SK-N-SH treated with all-trans-retinoic acid at 6 μM for 48 hours (cell line): ENCODE results near the gene DPYSL3.
A peak's percentile ranks its signal among the peaks of the same experiment; 100 is the strongest.

Experiments used
- ATAC-seq: fragments of 200-7000 bp; cut with Tn5 transposase; 3 replicates; pipeline ENCODE4 v1.9.1; 2020; ENCODE audit warnings: mild to moderate bottlenecking, moderate library complexity
- ARNTL ChIP-seq: fragments of 450-650 bp; formaldehyde crosslinking; IDR thresholded peaks from 2 replicates; pipeline ENCODE4 v1.5.0; 2020; ENCODE audit warnings: low read depth, mild to moderate bottlenecking, moderate library complexity, borderline replicate concordance
- BACH2 ChIP-seq: fragments of 250-450 bp; sonication (Bioruptor Pico); IDR thresholded peaks from 2 replicates; pipeline ENCODE4 v1.9.0; 2021; ENCODE audit warnings: mild to moderate bottlenecking, borderline replicate concordance
- CREB5 ChIP-seq: fragments of 250-450 bp; sonication (Bioruptor Pico); IDR thresholded peaks from 2 replicates; pipeline ENCODE4 v1.5.1; 2020; ENCODE audit warnings: low read depth, mild to moderate bottlenecking, moderate library complexity
- CSDC2 ChIP-seq: fragments of 250-450 bp; sonication (Bioruptor Pico); IDR thresholded peaks from 2 replicates; pipeline ENCODE4 v1.5.0; 2020; ENCODE audit warnings: mild to moderate bottlenecking, moderate library complexity
- CSRNP3 ChIP-seq: fragments of 250-450 bp; sonication (Bioruptor Pico); IDR thresholded peaks from 2 replicates; pipeline ENCODE4 v1.5.1; 2021; ENCODE audit warnings: mild to moderate bottlenecking, moderate library complexity
- ESRRG ChIP-seq: fragments of 250-450 bp; sonication (Bioruptor Pico); IDR thresholded peaks from 2 replicates; pipeline ENCODE4 v1.6.1; 2021; ENCODE audit warnings: mild to moderate bottlenecking
- GLIS3 ChIP-seq: fragments of 250-450 bp; sonication (Bioruptor Pico); IDR thresholded peaks from 2 replicates; pipeline ENCODE4 v1.5.0; 2020; ENCODE audit warnings: mild to moderate bottlenecking, moderate library complexity
- ISL1 ChIP-seq: fragments of 250-450 bp; sonication (Bioruptor Pico); IDR thresholded peaks from 2 replicates; pipeline ENCODE4 v2.1.2; 2022; ENCODE audit warnings: mild to moderate bottlenecking, moderate library complexity
- OSR1 ChIP-seq: fragments of 250-450 bp; sonication (Bioruptor Pico); IDR thresholded peaks from 2 replicates; pipeline ENCODE4 v1.8.0; 2022; ENCODE audit warnings: moderate library complexity, mild to moderate bottlenecking, inconsistent platforms
- PATZ1 ChIP-seq: fragments of 250-450 bp; sonication (Bioruptor Pico); IDR thresholded peaks from 2 replicates; pipeline ENCODE4 v1.8.0; 2020; ENCODE audit warnings: mild to moderate bottlenecking, moderate library complexity, borderline replicate concordance
- POU6F1 ChIP-seq: fragments of 250-450 bp; sonication (Bioruptor Pico); IDR thresholded peaks from 2 replicates; pipeline ENCODE4 v1.8.0; 2021; ENCODE audit warnings: low read depth, mild to moderate bottlenecking, moderate library complexity, borderline replicate concordance
- PPARA ChIP-seq: fragments of 250-450 bp; sonication (Bioruptor Pico); IDR thresholded peaks from 2 replicates; pipeline ENCODE4 v1.5.0; 2020; ENCODE audit warnings: mild to moderate bottlenecking, borderline replicate concordance
- RARB ChIP-seq: fragments of 250-450 bp; sonication (Bioruptor Pico); IDR thresholded peaks from 2 replicates; pipeline ENCODE4 v1.8.0; 2021; ENCODE audit warnings: mild to moderate bottlenecking, moderate library complexity
- SNAI2 ChIP-seq: fragments of 250-450 bp; sonication (Bioruptor Pico); IDR thresholded peaks from 2 replicates; pipeline ENCODE4 v1.5.0; 2020; ENCODE audit warnings: mild to moderate bottlenecking, moderate library complexity
- TCF4 ChIP-seq: fragments of 250-450 bp; sonication (Bioruptor Pico); IDR thresholded peaks from 2 replicates; pipeline ENCODE4 v1.8.0; 2021; ENCODE audit warnings: mild to moderate bottlenecking, moderate library complexity, borderline replicate concordance
- TOX ChIP-seq: fragments of 250-450 bp; sonication (Bioruptor Pico); IDR thresholded peaks from 2 replicates; pipeline ENCODE4 v1.8.0; 2021; ENCODE audit warnings: mild to moderate bottlenecking, moderate library complexity, borderline replicate concordance
- TSHZ2 ChIP-seq: fragments of 250-450 bp; sonication (Bioruptor Pico); IDR thresholded peaks from 2 replicates; pipeline ENCODE4 v1.5.0; 2020; ENCODE audit warnings: mild to moderate bottlenecking, moderate library complexity
- ZC3H10 ChIP-seq: fragments of 250-450 bp; sonication (Bioruptor Pico); IDR thresholded peaks from 2 replicates; pipeline ENCODE4 v1.5.1; 2021; ENCODE audit warnings: mild to moderate bottlenecking, moderate library complexity
- ZFP3 ChIP-seq: fragments of 250-450 bp; sonication (Bioruptor Pico); IDR thresholded peaks from 2 replicates; pipeline ENCODE4 v1.5.0; 2020; ENCODE audit warnings: mild to moderate bottlenecking, moderate library complexity
- ZFP30 ChIP-seq: fragments of 450-650 bp; formaldehyde crosslinking; IDR thresholded peaks from 2 replicates; pipeline ENCODE4 v1.5.0; 2022; ENCODE audit warnings: mild to moderate bottlenecking, moderate library complexity
- ZNF565 ChIP-seq: fragments of 450-650 bp; formaldehyde crosslinking; conservative IDR thresholded peaks from 2 replicates; pipeline ENCODE4 v1.5.0; 2020; ENCODE audit warnings: low read depth, mild to moderate bottlenecking, moderate library complexity
- ZNF70 ChIP-seq: fragments of 450-650 bp; formaldehyde crosslinking; IDR thresholded peaks from 2 replicates; pipeline ENCODE4 v1.5.0; 2020; ENCODE audit warnings: mild to moderate bottlenecking, moderate library complexity
- ZNF8 ChIP-seq: fragments of 450-650 bp; formaldehyde crosslinking; IDR thresholded peaks from 2 replicates; pipeline ENCODE4 v1.5.0; 2020; ENCODE audit warnings: mild to moderate bottlenecking, moderate library complexity

DPYSL3 gene

GRCh38 chr5:147441191-147441695 is 68.6 kb downstream of the DPYSL3 start:
- no peak for ATAC-seq
- TF ChIP-seq GLIS3 (CRISPR knock-in tag) (no peak), RARB (CRISPR knock-in tag) (no peak), CSRNP3 (no peak), ISL1 (CRISPR knock-in tag) (no peak), BACH2 (CRISPR knock-in tag) (no peak), TCF4 (CRISPR knock-in tag) (no peak), CSDC2 (no peak), CREB5 (CRISPR knock-in tag) (no peak), SNAI2 (CRISPR knock-in tag) (no peak), ZNF565 (CRISPR knock-in tag) (no peak), ZNF70 (CRISPR knock-in tag) (no peak), TSHZ2 (CRISPR knock-in tag) (no peak), ZFP3 (CRISPR knock-in tag) (no peak), ARNTL (CRISPR knock-in tag) (no peak), ZNF8 (no peak), PPARA (CRISPR knock-in tag) (no peak), ESRRG (CRISPR knock-in tag) (no peak), OSR1 (CRISPR knock-in tag) (no peak), PATZ1 (CRISPR knock-in tag) (no peak)
- TF ChIP-seq, all 23 proteins: peak for 0

- TF ChIP-seq RARB (CRISPR knock-in tag) (no peak), ARNTL (CRISPR knock-in tag) (no peak), PATZ1 (CRISPR knock-in tag) (no peak), ZNF565 (CRISPR knock-in tag) (no peak), CREB5 (CRISPR knock-in tag) (no peak), POU6F1 (no peak), TSHZ2 (CRISPR knock-in tag) (no peak), OSR1 (CRISPR knock-in tag) (no peak), TCF4 (CRISPR knock-in tag) (no peak), SNAI2 (CRISPR knock-in tag) (no peak), CSDC2 (no peak), TOX (CRISPR knock-in tag) (no peak), ZNF70 (CRISPR knock-in tag) (no peak), ZFP3 (CRISPR knock-in tag) (no peak), ZC3H10 (CRISPR knock-in tag) (no peak), ESRRG (CRISPR knock-in tag) (no peak), ISL1 (CRISPR knock-in tag) (no peak), ZFP30 (CRISPR knock-in tag) (no peak)
- peak; percentile 18; the same call in 2 of the 3 replicates for ATAC-seq
Measured at GRCh38 chr5:147439254-147439653, 70.6 kb downstream of the DPYSL3 start.
